Measurements from ENCODE around the gene ATP6V0C. TPM values are rescaled to one million over a fixed set of nuclear protein-coding genes. Genes with fewer than 3 reads are reported as not detected.

The ATP6V0C gene
- total and polyA plus RNA-seq, 2 of the 13 experiments (the other 11 are each of a cell fraction or from before 2014, with no cell fraction given) = 10.4 to 20.1 TPM

GRCh38 chr16:2513405-2514332 lies at the start of gene ATP6V0C (continued):
- TF ChIP-seq RNF219 (CRISPR knock-in tag; IDR thresholded peaks at IDR 0.05) (no peak), YEATS2 (CRISPR knock-in tag; IDR thresholded peaks at IDR 0.05; ENCODE audit: borderline replicate concordance) (0 out of 2 replicates have a peak, but pooled peaks have one; percentile 10), BCL3 (CRISPR knock-in tag; IDR thresholded peaks at IDR 0.05) (no peak), ZNF580 (CRISPR knock-in tag; IDR thresholded peaks at IDR 0.05; ENCODE audit: borderline replicate concordance, low read depth) (0 out of 2 replicates have a peak, but pooled peaks have one; percentile 31), ZSCAN30 (CRISPR knock-in tag; IDR thresholded peaks at IDR 0.05) (no peak), PLRG1 (conservative IDR thresholded peaks at IDR 0.05) (no peak), MXD3 (CRISPR knock-in tag; IDR thresholded peaks at IDR 0.05) (0 out of 2 replicates have a peak, but pooled peaks have one; percentile 24), GABPB1 (CRISPR knock-in tag; IDR thresholded peaks at IDR 0.05) (peak; percentile 76; the same call in 1 of the 2 replicates), FOXP1 (IDR thresholded peaks at IDR 0.05) (no peak), FOXP1 (CRISPR knock-in tag; IDR thresholded peaks at IDR 0.05) (no peak), DNMT1 (CRISPR knock-in tag; IDR thresholded peaks at IDR 0.05) (no peak), HBP1 (CRISPR knock-in tag; IDR thresholded peaks at IDR 0.05; ENCODE audit: low read depth) (no peak), HDAC6 (IDR thresholded peaks at IDR 0.05; ENCODE audit: low read depth, low read length) (no peak), ZNF260 (CRISPR knock-in tag; IDR thresholded peaks at IDR 0.05; ENCODE audit: borderline replicate concordance, low read depth) (no peak), ZNF770 (CRISPR knock-in tag; IDR thresholded peaks at IDR 0.05) (peak; percentile 70; the same call in 1 of the 2 replicates), ZNF670 (CRISPR knock-in tag; IDR thresholded peaks at IDR 0.05; ENCODE audit: borderline replicate concordance) (peak; percentile 47; the same call in 1 of the 2 replicates), ZNF557 (CRISPR knock-in tag; IDR thresholded peaks at IDR 0.05) (no peak), ZFP36L1 (CRISPR knock-in tag; IDR thresholded peaks at IDR 0.05) (no peak), ZNF550 (CRISPR knock-in tag; IDR thresholded peaks at IDR 0.05; ENCODE audit: borderline replicate concordance) (no peak), ZFP36L2 (CRISPR knock-in tag; IDR thresholded peaks at IDR 0.05) (no peak), SRSF9 (IDR thresholded peaks at IDR 0.05; ENCODE audit: borderline replicate concordance, insufficient read depth, low read depth, low read length, poor library complexity, severe bottlenecking) (no peak), POLR2AphosphoS5 (IDR thresholded peaks at IDR 0.05; ENCODE audit: low read depth, low read length) (peak; percentile 63; the same call in 1 of the 2 replicates)
